Muscle layer of colon (tissue), 2 donors: ENCODE data around the gene MYO3B.

ENCODE experiments used
- H3K27ac ChIP-seq: one replicate; pipeline ENCODE4 v1.7.0; 2013; ENCODE audit warnings: low read depth, mild to moderate bottlenecking, low read length, moderate library complexity
- H3K27me3 ChIP-seq, 2 donors: one replicate each; pipeline ENCODE4 v1.7.0; 2013; ENCODE audit warnings: low read length in 2 of 2, mild to moderate bottlenecking in 2 of 2; ENCODE audit not compliant: insufficient read depth in 2 of 2, control insufficient read depth in 1 of 2
- H3K36me3 ChIP-seq: one replicate; pipeline ENCODE4 v1.7.0; 2013; ENCODE audit warnings: mild to moderate bottlenecking, low read length; ENCODE audit not compliant: insufficient read depth
- H3K4me1 ChIP-seq: one replicate; pipeline ENCODE4 v1.7.0; 2013; ENCODE audit warnings: mild to moderate bottlenecking, low read length; ENCODE audit not compliant: insufficient read depth
- H3K4me3 ChIP-seq, 2 donors: one replicate each; pipeline ENCODE4 v1.7.0; 2013; ENCODE audit warnings: low read length in 2 of 2, low read depth in 1 of 2, mild to moderate bottlenecking in 1 of 2, moderate library complexity in 1 of 2
- H3K9ac ChIP-seq: one replicate; pipeline ENCODE4 v1.7.0; 2013; ENCODE audit warnings: low read length
- H3K9me3 ChIP-seq: one replicate; pipeline ENCODE4 v1.7.0; 2013; ENCODE audit warnings: mild to moderate bottlenecking, low read length
- donor health status: abdominal sarcoma.
- donor health status: Adenocarcinoma of cecum.

The MYO3B gene

DNA sequence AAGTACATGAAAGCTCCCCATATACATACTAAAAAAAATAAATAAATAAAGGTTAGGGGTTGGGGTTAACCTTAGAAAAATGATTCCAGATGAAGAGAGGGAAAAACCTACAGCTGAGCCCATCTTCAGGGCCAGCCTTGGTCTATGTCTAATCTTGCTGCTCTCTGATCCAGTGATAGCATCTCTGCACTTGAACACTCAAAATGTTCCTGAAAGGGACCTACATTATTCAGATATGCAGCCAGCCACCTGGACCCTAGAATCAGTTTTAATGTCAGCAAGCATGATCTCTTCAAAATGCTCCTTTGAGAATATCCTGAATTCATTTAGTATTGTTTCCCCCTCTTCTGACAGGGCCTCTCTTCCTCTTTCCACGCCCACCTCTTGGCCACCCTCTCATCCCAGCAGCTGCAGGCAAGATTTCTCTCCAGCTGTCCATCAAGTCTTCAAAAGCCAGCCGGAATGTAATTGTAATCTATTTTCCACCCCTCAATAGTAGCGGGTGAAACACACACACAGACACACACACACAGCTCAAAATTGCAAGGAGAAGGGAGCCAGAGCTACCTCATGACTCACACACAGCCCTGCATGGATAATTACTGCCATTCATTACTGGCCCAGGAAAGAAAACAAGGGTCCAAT is 135.5 kb downstream of the MYO3B start:
- Histone ChIP-seq H3K9ac (no peak overlapping the region), H3K36me3 (no peaks in the 10 kb centered on the region), H3K27ac (no peak overlapping the region), H3K4me1 (no peaks in the 10 kb centered on the region), H3K27me3 (no peaks in the 10 kb centered on the region), H3K4me3 (no peak overlapping the region), H3K9me3 (no peaks in the 10 kb centered on the region)

DNA sequence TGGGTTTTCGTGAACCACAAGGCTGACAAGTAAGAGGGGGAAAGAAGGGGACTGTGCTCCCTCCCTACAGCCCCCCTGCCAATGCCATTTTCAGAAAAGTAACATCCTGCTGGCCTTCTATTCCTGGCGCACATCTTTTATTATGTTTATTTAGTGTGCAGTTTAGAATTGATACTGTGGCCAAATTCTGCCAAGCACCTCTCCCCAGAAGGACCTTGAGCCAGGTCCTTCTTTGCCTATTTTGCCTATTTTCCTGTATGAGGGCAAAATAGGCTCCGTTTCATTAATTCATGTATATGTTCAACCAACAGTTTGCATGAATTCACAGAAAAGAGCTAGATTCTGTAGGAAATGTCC is 136.0 kb downstream of the MYO3B start:
- Histone ChIP-seq H3K27ac (no peak overlapping the region), H3K36me3 (no peaks in the 10 kb centered on the region), H3K9me3 (no peaks in the 10 kb centered on the region), H3K9ac (no peak overlapping the region), H3K4me3 (no peak overlapping the region), H3K4me1 (no peaks in the 10 kb centered on the region), H3K27me3 (no peaks in the 10 kb centered on the region)

DNA sequence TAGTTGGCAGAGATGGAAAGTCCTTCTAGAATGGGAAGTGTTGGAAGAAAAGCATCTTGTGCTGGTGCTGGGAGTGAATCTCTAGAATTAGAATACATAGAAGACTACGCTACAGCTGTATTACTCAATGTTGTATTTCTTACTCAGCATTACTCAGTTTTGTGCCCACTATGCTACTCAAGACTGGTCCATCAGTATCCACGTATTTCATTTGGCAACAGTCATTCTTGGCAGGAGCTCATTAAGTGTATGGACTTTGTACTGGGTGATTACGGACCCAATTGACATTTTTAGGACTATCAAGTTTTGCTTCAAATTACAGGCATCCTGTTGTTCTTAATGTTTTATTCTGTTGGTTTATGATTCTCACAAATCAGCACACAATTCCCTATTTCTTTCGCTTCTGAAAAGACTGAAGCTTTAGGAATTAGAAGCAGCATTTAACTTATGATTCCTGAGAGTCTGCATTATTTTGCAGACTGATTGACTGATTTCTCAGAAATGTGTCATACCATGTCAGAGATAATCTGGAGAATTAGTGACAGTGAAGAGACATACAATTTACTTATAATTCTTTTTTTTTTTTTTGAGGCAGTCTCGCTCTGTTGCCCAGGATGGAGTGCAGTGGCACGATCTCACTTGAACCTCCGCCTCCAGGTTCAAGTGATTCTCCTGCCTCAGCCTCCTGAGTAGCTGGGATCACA is 136.9 kb downstream of the MYO3B start:
- Histone ChIP-seq H3K4me1 (no peaks in the 10 kb centered on the region), H3K27me3 (no peaks in the 10 kb centered on the region), H3K9ac (no peak overlapping the region), H3K9me3 (no peaks in the 10 kb centered on the region), H3K36me3 (no peaks in the 10 kb centered on the region), H3K27ac (no peak overlapping the region), H3K4me3 (no peak overlapping the region)

DNA sequence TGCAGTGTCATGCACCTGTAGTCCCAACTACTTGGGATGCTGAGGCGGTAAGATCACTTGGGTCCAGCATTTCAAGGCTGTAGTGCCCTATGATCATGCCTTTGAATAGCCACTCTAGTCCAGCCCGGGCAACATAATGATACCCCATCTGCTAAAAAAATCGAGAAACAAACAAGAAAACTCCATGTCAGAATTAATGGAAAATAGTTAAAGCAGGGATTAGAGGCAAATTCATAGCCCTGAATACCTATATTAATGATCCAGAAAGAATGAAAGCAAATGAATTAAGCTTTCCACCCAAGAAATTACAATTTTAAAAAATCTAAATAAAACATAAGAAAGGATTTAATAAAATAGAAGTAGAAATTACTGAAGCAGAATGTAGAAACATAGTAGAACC is 143.0 kb downstream of the MYO3B start:
- no peak overlapping the region for H3K9ac ChIP-seq
- no peak overlapping the region for H3K27ac ChIP-seq
- H3K9me3 ChIP-seq = peaks cover 5% of the 10 kb centered on the region
- H3K36me3 ChIP-seq = no peaks in the 10 kb centered on the region
- H3K4me1 ChIP-seq = no peaks in the 10 kb centered on the region
- no peaks in the 10 kb centered on the region for H3K27me3 ChIP-seq
- H3K4me3 ChIP-seq = no peak overlapping the region

DNA sequence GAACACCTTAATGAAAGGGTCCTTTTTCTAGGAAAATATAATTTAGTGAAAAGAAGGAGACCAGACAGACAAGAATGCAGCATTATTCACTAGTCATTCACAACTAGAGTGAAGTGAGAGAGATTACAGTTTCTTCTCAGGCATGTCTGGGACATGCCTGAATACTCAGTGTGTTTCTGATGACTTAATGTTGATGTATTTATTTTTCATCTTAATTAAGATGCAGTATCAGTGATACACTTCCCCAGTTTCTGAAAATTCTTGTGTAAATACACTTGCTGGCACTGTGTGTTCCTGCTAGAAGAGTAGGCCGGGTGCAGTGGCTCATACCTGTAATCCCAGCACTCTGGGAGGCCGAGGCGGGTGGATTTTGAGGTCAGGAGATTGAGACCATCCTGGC is 143.6 kb downstream of the MYO3B start:
- H3K27me3 ChIP-seq = no peaks in the 10 kb centered on the region
- H3K36me3 ChIP-seq = no peaks in the 10 kb centered on the region
- H3K4me3 ChIP-seq = no peak overlapping the region
- H3K9ac ChIP-seq = no peak overlapping the region
- H3K9me3 ChIP-seq = peaks cover 5% of the 10 kb centered on the region
- no peak overlapping the region for H3K27ac ChIP-seq
- no peaks in the 10 kb centered on the region for H3K4me1 ChIP-seq

DNA sequence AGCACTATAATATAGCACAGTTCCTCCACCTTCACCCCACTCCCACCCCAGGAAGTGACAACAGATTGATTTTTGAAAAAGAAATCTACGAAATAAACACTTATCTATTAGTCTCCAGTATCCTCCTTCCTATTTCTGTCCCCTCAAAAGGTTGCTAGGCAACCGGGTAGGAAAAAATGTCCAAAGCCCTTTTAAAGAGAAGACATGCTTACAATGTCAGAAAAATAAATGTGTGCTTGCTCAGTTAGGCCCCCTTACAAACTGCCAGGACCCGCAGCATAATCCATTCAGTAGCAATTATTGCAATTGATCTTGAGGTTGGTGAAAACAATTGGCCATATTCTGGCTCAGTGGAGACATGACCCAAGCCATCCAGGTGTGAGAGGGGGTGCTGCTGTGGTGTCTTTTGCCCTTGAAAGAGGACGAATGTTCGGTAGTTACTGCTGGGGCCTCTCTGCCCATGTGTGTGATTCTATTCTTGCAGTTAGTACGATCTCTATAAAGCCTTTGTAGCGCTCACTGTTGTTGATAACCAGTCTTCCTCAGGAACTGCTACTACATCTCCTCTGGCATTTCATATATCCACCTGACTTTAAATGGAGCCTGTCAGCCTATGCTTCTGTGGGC is 144.3 kb downstream of the MYO3B start:
- H3K36me3 ChIP-seq = no peaks in the 10 kb centered on the region
- no peak overlapping the region for H3K9ac ChIP-seq
- H3K4me3 ChIP-seq = no peak overlapping the region
- H3K27ac ChIP-seq = no peak overlapping the region
- H3K27me3 ChIP-seq = no peaks in the 10 kb centered on the region
- peaks cover 5% of the 10 kb centered on the region for H3K9me3 ChIP-seq
- no peaks in the 10 kb centered on the region for H3K4me1 ChIP-seq

DNA sequence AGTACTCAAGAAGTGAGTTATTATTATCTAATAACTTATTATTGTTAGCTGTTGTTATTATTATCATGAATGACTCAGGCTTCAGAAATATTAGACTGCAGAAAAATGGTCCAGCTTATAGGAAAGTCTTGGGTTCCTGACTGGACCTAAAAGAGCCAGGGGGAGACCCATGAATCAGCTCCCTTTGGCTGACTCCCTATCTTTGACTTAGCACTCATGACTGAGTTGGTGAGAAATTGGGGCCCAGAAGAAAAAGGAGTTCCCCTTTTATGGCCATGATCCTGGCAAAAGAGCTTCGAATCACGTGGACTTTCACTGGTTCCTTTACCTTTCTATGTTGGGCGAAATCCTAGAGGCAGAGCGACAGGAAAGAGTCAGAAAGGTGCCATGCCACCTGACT is 145.8 kb downstream of the MYO3B start:
- H3K27ac ChIP-seq = no peak overlapping the region
- H3K9ac ChIP-seq = no peak overlapping the region
- no peaks in the 10 kb centered on the region for H3K36me3 ChIP-seq
- H3K27me3 ChIP-seq = no peaks in the 10 kb centered on the region
- H3K9me3 ChIP-seq = peaks cover 5% of the 10 kb centered on the region
- H3K4me3 ChIP-seq = no peak overlapping the region
- no peaks in the 10 kb centered on the region for H3K4me1 ChIP-seq

DNA sequence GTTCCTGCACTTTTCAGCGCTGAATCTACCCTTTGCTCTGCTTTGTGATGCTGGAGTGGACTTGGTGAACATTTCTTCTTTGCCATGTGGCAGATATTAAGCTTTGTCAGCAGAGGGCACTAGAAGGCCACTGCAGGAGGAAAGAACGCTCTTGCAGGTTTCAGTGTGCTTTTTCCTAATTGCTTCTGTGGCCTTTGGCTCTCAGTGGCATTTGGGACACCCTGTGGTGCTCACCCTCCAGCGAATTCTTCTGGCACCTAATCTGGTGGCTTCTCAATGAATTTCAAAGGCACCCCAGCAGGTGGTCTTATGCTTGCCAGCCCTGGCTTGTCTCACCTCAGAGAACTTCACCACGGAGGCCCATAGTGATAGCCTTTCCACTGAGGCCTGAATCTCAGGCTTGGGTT is 146.7 kb downstream of the MYO3B start:
- H3K4me1 ChIP-seq = no peaks in the 10 kb centered on the region
- H3K9me3 ChIP-seq = peaks cover 5% of the 10 kb centered on the region
- H3K27ac ChIP-seq = no peak overlapping the region
- H3K36me3 ChIP-seq = no peaks in the 10 kb centered on the region
- H3K4me3 ChIP-seq = no peak overlapping the region
- no peak overlapping the region for H3K9ac ChIP-seq
- H3K27me3 ChIP-seq = no peaks in the 10 kb centered on the region

DNA sequence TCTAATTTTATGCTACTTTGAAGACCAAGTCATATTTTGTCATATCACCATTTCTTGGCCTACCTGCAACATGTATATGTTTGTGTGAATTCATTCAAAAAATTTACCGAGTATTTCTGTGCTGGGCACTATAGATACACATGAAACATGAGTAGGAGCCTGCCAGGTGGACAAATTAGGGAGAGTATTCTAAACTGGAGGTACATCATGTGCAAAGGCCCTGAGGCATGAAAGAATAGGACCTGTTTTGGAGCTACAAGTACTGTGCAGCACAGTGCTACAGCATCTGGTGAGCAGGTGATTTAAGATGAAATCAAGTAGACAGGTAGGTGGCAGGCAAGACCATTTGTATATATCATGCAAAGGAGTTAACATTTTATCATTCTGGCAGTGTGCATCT is 152.9 kb downstream of the MYO3B start:
- Histone ChIP-seq H3K9ac (no peak overlapping the region), H3K4me3 (no peak overlapping the region), H3K9me3 (no peaks in the 10 kb centered on the region), H3K4me1 (no peaks in the 10 kb centered on the region), H3K27me3 (no peaks in the 10 kb centered on the region), H3K36me3 (no peaks in the 10 kb centered on the region), H3K27ac (no peak overlapping the region)

DNA sequence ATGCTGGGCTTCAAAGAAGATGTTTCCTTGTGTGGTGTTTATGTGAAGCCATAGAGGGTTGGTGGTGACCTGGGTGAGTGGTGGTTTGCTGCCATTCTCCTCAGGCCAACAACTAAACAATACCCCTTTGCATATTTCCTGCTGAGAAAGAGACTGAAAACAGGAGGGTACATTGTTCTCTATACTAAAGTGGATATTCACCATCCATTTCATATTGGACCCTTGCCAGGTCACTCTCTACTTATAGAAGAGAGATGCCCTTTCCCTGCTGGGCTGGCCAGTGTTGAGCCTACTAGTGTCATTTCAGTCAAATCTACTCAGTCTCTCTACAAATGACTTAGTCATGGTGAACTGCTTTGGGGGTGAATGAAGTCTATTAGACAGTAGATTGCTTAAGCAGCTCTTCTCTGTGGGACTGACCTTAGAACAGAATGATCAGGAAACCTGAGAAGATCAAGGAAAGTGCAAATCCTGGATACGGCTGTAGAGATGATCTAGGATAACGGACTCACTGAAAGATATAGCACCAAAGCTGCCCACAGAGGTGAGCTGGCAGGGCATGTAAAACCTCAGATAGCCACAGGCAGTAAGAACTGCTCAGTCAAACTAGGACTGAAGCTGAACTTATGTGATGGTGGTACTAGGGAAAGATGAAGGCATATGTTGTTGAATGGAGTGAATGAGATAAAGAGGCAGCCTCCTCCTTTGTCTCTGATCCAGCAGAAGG is 154.9 kb downstream of the MYO3B start:
- H3K27me3 ChIP-seq = no peaks in the 10 kb centered on the region
- H3K4me1 ChIP-seq = no peaks in the 10 kb centered on the region
- no peak overlapping the region for H3K4me3 ChIP-seq
- no peak overlapping the region for H3K9ac ChIP-seq
- no peaks in the 10 kb centered on the region for H3K36me3 ChIP-seq
- H3K27ac ChIP-seq = no peak overlapping the region
- no peaks in the 10 kb centered on the region for H3K9me3 ChIP-seq

DNA sequence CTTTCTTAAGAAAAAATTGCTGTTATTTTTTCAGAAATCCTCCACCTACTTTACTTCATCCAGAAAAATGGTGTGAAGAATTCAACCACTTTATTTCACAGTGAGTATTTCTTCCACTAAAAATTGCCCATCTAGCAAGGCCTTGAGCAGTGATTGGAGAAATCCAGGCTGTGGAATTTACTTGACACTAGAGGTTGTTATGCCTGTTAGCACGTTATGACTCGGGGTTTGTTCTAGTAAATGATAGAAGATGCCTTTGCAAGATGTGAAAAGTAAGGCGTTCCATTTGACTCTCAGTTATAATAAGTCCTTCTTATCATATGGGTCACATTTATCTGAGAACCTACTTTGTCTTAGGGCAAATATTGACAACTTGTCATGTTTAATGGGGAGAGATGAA is 157.4 kb downstream of the MYO3B start:
- Histone ChIP-seq H3K9me3 (no peaks in the 10 kb centered on the region), H3K36me3 (no peaks in the 10 kb centered on the region), H3K4me1 (no peaks in the 10 kb centered on the region), H3K9ac (no peak overlapping the region), H3K27ac (no peak overlapping the region), H3K27me3 (no peaks in the 10 kb centered on the region), H3K4me3 (no peak overlapping the region)
